T-helper 2 cell treated with Interferon-gamma antibody and Interleukin-4, amounts not matched to agents 5 μg/mL and 100 μg/mL, for 36 hours (primary cell): ENCODE measurements around the gene ARV1.
"Not testable (repeated sequence)": the region's sequence is repeated elsewhere in the genome, so short reads cannot be mapped to it uniquely, and the experiment has no call there.

Experiments used
- DNase-seq: peaks from one replicate; pipeline ENCODE4 v3.0.0; 2021; ENCODE audit warnings: low spot score
- H3K27ac Mint-ChIP-seq: one replicate; pipeline ENCODE4 v1.8.0; 2021; ENCODE audit warnings: mild to moderate bottlenecking, mixed read lengths
- H3K27me3 Mint-ChIP-seq: one replicate; pipeline ENCODE4 v1.8.0; 2021; ENCODE audit warnings: low read depth, mixed read lengths
- H3K36me3 Mint-ChIP-seq: one replicate; pipeline ENCODE4 v1.8.0; 2021; ENCODE audit warnings: low read depth, mixed read lengths
- H3K4me1 Mint-ChIP-seq: one replicate; pipeline ENCODE4 v1.8.0; 2021; ENCODE audit warnings: low read depth, mixed read lengths
- H3K4me3 Mint-ChIP-seq: one replicate; pipeline ENCODE4 v1.8.0; 2022; ENCODE audit warnings: mild to moderate bottlenecking, moderate library complexity, mixed read lengths
- H3K9me3 Mint-ChIP-seq: one replicate; pipeline ENCODE4 v1.8.0; 2021; ENCODE audit warnings: mixed read lengths

The ARV1 gene

GRCh38 chr1:231048419-231048818, 69.5 kb downstream of the ARV1 start:
- H3K27me3 Mint-ChIP-seq = peaks cover 43% of the 10 kb centered on the region
- not testable (repeated sequence) for H3K4me1 Mint-ChIP-seq, H3K4me3 Mint-ChIP-seq, H3K27ac Mint-ChIP-seq, H3K9me3 Mint-ChIP-seq, DNase-seq, H3K36me3 Mint-ChIP-seq

GRCh38 chr1:231049121-231049979, 70.5 kb downstream of the ARV1 start:
- Mint-ChIP-seq H3K4me3 (no peak overlapping the region), H3K27ac (no peak overlapping the region), H3K27me3 (peaks cover 42% of the 10 kb centered on the region), H3K4me1 (peaks cover 15% of the 10 kb centered on the region), H3K36me3 (no peaks in the 10 kb centered on the region), H3K9me3 (peaks cover 3% of the 10 kb centered on the region)
- DNase-seq = no peak
